HG02943 (cell line): ENCODE data around the gene ECI1.
A peak's percentile ranks its signal among the peaks of the same experiment; 100 is the strongest.
"Not testable (repeated sequence)": the region's sequence is repeated elsewhere in the genome, so short reads cannot be mapped to it uniquely, and the experiment has no call there.

ENCODE experiments used
- ATAC-seq: cut with Tn5 transposase; IDR thresholded peaks from one replicate; pipeline ENCODE4 v1.9.1; 2021; ENCODE audit warnings: mild to moderate bottlenecking, low read depth, moderate library complexity; ENCODE audit not compliant: unreplicated experiment

Gene ECI1

DNA sequence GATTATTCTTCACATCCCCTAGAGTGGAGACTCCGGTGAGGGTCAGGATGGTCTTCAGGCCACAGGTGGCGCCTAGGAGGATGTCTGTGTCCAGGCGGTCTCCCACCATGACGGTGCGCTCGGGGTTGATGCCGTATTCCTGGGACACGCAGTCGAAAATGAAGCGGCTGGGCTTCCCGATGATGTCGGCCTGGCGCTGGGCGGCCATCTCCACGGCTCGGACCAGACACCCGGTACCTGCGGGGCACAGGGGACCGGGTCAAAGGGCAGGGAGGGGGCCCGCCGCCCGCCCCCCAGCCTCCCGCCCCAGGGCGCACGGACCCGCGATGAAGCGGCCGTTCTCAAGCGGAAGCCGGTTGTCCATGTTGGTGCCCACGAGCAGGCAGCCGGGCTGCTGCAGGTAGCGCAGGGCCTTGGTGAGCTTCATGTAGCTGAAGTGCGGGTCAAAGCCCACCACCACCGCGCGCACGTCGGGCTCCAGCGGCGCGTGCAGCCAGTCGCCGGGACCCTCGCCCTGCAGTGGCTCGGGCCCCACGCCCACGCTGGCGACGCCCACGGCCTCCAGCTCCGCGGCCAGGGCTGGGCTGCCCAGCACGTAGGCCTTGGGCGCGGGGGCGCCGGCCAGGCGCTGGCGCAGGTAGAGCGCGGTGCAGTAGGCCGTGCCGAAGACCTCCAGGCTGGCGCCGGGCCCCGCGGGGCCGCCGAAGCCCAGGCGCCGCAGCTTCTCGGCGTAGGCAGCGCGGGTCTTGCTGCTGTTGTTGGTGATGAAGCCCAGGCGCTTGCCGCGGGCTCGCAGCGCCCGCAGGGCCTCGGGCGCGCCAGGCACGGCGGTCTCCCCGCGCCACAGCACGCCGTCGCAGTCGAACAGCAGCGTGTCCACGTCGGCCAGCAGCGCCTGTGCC is 37.3 kb downstream of the ECI1 start:
- ATAC-seq, result peak; percentile 3

DNA sequence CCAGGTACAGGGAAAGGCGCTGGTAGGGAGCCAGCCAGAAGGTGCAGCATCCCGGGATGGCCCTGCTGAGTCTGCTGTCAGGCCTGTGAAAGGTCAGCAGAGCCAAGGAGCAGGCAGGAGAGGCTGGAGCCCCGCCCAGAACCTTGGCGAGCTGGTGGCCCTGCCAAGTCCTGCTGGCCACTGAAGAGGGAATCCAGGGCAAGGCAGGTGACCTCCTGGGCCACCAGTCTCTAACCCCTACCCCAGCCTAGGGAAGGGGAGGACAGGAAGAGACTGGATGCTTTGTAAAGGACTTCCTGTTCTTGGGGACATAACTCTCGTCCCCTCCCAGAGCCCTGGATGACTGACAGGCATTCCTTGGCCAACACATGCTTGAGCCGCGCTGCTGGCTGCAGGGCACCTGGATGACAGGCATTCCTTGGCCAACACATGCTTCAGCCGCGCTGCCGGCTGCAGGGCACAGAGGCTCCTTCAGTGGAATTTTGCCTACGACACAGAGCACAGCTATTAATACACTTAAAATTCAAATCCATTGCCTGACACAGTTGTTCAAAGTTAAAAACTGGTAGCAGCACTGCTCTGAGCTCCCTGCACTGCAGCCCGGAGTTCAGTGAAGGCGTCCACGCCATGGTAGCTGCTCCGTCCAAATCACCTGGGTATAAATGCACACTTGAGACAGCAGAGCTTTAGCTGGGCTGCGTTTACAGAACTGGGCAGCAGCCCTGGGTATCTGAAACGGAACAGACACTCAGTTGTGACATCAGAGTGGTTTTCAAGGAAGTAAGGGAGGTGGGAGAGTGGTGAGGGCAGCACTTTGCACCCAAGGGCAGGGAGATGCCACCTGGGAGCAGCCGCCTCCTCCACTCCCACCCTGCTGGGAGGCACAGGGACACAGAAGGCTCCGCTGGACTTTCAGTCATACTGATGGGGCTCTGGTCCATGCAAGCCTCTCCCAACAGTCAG is 38.7 kb downstream of the ECI1 start:
- no peak for ATAC-seq

DNA sequence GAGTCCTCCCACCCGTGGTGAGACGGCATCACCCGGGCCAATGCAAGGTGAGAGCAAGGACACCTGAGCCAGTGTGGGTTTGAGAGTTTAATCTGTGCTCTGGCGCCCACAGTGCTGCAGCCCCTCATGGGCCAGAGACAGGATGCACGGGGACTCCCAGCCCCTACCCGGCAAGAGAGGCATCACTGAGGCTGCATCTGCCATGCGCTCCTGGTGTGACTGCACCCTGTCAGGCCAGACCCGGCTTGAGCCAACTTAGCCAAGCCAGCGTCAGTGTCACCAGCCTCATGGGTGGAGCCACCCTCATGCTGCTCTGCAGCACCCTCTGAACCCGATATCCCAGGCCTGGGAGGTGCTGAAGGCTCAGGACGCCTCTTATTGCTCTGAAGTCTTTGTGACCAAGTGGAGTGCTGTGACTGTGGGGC is 39.5 kb downstream of the ECI1 start:
- ATAC-seq, result no peak

DNA sequence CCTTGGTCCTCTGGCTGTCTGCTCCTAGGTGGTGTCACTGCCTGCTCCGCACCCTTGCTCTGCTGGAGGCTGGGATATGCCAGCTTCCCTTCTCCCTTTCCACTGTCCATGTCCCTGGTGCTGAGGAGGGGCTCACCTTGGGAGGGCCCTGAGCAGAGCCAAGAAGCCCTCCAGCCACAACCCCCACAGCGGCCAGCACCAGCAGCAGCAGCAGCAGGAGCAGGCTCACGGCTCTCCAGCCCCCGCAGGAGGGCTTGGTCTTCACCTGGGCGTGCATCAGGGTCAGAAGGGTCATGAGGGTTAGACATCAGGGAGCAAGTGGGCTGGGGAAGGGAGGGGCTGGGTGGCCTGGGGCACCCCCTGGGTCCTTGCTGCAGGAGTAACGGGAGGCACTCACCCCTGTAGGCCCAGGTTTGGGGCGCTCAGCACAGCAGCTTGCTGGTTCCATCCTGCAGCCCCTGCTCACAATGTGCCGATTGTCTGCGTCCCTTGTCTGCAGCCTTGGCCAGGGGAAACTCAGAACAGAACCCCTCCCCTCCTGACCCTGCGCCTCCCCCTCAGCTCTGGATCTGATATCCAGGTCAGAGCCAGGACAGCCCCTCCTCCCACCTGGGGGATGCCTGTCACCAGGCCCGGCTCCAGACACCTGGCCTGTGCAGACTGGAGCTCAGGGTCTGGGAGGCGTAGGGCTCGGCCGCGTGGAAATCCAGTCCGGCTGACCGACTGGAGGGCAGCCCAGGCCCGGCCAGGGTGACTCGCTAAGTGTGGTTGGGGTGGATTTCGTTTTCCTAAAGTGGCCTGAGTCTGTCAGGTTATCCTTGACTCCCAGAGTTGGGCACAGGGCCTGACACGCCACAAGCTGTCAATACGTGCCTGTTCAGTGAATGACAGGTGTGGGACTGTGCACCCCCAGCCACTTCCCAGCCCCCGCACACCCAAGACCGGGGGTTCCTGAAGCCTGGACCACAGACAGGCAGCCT is 40.7 kb downstream of the ECI1 start, which contains the start of gene BRICD5:
TSS of gene BRICD5 (minus strand) at position 478 of the 980 bp plus-strand sequence. CDS start at position 448, 30 bp downstream.
- ATAC-seq, result no peak

DNA sequence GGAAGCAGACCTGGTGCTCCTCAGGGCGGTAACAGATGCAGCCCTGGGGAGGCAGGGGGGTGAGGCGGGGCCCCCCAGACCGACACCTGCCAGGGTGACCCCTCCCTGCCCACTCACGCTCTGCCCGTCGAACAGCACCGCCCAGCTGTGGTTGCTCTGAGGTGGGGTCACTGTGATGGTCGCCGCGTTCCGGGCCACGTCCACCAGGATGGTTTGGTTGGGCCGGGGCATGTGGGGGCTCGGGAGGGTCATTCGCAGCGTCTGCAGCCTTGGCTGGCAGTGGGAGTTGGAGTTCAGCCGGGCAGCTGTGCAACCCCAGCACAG is 41.4 kb downstream of the ECI1 start:
- ATAC-seq, result no peak

GRCh38 chr16:2209258-2210008 is 42.0 kb downstream of the ECI1 start:
- ATAC-seq, result no peak

DNA sequence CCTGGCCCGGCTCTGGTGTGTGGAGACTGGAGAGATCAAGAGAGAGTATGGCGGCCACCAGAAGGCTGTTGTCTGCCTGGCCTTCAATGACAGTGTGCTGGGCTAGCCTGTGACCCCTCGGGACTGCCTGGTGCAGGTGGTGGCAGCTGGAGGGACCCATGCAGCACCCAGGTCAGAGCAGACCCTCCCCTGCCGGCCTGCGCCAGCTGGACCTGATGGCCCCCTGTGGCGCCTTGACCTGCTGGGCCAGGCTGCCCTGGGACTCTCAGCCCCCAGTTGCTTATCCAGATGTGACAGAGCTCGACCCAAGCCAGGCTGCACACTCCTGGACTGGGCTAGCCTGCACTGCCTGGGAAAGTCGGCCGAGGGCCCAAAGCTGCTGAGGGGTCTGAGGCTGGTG is 42.6 kb downstream of the ECI1 start:
- ATAC-seq, result no peak

- ATAC-seq, result no peak
Measured at GRCh38 chr16:2208308-2208707, 43.1 kb downstream of the ECI1 start.

GRCh38 chr16:2207872-2208271 is 43.5 kb downstream of the ECI1 start:
- ATAC-seq, result no peak

DNA sequence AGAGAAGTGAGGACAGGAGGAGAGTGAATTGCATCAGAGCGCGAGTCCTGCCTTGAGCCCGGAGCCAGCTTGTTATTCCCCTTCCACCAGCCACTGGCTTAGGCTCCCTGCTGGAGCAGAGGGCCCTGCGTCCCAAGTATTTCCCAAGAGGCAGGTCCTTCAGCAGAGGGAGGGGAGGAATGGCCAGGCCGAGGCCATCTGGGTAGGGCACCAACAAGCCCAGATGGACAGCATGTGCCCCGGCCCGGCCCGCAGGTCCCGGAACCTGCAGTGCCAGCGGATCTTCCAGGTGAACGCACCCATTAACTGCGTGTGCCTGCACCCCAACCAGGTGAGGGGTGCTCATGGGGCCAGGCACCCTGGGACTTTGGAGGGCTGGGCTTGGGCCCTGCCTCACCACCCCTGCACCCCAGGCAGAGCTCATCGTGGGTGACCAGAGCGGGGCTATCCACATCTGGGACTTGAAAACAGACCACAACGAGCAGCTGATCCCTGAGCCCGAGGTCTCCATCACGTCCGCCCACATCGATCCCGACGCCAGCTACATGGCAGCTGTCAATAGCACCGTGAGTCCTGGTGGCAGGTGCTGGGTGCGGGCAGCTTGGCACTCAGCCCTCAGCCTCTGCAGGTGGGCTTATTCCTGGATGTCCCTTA is 44.5 kb downstream of the ECI1 start:
- ATAC-seq, result no peak

DNA sequence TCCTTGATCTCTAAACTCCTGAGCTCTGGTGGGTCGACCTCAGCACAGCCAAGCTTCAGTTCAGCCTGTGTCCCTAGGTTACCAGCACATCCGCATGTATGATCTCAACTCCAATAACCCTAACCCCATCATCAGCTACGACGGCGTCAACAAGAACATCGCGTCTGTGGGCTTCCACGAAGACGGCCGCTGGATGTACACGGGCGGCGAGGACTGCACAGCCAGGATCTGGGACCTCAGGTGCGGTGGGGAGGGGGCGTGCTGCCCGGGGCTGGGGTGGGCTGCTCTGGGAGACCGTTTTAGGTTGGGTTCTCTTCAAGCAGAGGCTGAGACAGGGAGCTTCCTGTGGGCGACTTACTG is 45.0 kb downstream of the ECI1 start:
- ATAC-seq, result no peak

- ATAC-seq, result no peak
Measured at GRCh38 chr16:2205967-2206313, 45.4 kb downstream of the ECI1 start.

DNA sequence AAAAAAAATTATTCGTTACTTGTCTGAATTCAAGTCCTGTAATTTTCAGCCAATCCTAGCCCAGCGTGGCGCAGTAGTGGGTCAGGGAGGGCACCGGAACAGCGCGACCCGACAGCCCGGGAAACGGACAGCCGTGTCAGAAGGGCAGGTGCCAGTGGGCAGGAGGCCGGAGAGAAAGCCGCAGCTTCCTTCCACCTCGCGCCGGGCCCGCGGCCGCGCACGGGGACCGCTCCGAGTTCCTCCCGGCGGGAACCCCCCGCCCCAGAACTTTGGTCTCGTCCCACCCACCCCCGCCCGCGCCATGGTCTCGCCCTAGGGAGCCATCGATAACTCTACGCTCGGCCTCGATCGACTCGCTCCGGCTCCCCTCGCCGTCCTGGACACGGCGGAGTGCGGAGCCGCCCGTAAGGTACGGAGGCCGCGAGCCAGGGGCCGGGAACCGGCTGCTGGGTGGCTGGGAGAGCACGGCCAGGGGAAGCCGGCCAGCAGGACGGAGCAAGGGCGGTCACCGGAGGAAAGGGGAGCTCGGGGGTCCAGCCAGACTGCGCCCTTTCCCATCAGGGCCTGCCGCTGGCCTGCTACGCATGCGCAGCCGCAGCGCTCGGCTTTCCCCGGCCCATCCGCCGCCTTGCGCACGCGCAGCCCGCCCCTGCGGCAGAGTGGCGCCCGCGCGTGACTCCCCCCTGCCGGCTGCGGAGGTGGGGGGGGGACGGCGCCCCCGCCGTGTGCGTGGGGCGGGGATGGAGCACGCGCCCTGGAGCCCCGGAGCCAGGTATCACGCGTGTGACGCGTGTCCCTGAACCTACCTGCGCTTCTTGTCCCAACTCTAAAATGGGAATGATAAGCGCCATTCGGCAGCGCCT is 46.1 kb downstream of the ECI1 start, which contains the start of gene MLST8:
TSS of gene MLST8 (plus strand) at position 351 of the 863 bp plus-strand sequence. CDS start 632 bp downstream, outside the sequence.
- peak; percentile 75 for ATAC-seq

DNA sequence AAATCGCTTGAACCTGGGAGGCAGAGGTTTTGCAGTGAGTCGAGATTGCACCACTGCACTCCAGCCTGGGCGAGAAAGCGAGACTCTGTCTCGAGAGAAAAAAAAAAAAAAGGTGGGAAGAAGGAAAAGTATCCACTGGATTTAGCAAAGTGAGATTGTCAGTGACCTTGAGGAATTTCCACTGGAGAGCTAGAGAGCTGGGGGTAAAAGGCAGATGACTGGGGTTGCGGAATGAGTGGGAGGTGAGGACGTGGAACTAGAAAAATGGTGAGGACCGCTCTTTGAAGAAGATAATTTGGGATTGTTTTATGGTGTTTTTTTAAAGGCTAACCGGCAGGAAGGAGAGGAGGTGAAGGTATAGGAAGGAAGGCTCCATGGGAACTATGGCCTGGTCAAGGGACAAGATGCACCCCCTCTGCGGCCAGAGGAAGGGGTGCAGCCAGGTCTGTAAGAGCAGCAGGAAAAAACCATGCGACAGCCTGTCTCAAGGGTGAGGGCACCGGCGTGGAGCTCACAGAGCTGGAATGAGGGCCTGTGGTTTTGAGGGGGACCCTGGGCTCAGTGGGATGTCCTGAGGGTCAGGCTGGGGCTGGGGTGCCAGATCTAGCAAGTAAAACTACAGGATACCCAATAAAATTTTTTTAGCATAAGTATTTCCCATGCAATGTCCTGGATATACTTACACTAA is 46.8 kb downstream of the ECI1 start:
- ATAC-seq, result no peak

DNA sequence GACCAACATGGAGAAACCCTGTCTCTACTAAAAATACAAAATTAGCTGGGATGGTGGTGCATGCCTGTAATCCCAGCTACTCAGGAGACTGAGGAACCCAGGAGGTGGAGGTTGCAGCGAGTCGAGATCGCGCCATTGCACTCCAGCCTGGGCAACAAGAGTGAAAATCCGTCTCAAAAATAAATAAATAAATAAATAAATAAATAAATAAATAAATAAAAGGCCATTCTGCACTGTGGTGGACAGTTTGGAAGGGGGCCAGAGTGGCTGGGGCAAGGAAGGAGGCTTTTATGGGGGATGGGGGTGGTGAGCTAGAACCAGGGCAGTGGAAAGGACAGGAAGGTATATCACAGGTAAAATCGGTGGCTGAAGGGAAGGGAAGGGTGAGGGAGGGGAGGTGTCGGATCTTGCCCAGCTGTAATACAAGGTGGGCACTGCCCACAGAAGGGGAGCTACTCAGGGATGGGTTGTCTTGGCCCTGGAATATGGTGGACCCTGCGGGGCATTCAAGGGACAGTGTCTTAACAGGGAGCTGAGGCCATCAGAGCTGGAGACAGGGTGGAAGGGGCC is 48.2 kb downstream of the ECI1 start:
- ATAC-seq, result not testable (repeated sequence)

DNA sequence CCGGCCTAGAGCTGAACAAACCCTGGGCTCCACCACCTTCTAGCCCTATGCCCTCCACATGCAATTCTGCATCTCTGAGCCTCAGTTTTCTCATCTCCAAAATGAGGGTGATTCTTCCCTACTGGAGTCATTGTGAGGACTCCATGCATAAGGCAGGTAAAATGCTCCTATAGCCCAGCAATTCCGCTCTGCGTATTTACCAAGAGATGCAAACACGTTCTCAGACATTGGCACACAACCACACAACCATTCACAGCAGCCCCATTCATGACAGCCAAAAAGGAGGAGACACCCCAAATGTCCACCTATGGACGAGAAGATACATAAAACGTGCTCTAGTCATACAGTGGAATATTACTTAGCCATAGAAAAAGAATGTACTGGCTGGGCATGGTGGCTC is 51.1 kb downstream of the ECI1 start:
- no peak for ATAC-seq

DNA sequence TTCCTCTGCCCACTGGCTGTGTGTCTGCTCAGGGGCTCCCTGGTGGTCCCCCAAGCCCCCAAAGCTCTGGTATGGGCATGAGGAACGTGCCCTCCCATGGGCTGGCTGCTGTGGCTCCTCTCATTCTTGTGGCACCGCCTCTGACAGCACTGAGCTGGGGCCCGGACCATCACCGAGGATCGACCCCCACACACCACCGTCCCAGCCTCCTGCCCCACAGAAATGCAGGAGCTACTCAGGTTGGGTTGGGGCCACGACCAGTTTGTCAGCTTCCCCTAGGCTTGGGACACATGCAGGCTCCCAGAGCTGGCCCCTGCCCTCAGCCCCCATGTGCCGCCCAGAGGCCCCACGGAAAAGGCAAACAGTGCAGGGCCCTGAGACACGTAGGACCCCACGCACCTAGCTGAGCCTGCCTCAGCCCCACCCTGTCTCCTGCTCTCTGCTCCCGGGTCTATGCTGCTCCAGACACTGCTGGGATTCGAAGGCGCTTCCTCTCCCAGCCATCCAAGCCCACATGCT is 51.7 kb downstream of the ECI1 start:
- ATAC-seq, result no peak
